MG63 (cell line): ENCODE results near the gene CNBD2. TPM values are rescaled to one million over a fixed set of nuclear protein-coding genes. Genes with fewer than 3 reads are reported as not detected.
"Not testable (repeated sequence)": the region's sequence is repeated elsewhere in the genome, so short reads cannot be mapped to it uniquely, and the experiment has no call there.

ENCODE experiments used
- DNase-seq: peaks from one replicate; pipeline ENCODE4 v3.0.0-alpha.2; 2020
- H3K27me3 ChIP-seq: fragments of 250-450 bp; sonication (Bioruptor Pico); 2 replicates; pipeline ENCODE4 v1.5.1; 2020; ENCODE audit warnings: mild to moderate bottlenecking, moderate library complexity
- H3K36me3 ChIP-seq: fragments of 250-450 bp; sonication (Bioruptor Pico); 2 replicates; pipeline ENCODE4 v1.5.1; 2020; ENCODE audit warnings: mild to moderate bottlenecking, moderate library complexity
- H3K4me3 ChIP-seq: fragments of 250-450 bp; sonication (Bioruptor Pico); 2 replicates; pipeline ENCODE4 v1.5.1; 2020; ENCODE audit warnings: mild to moderate bottlenecking, moderate library complexity
- H3K9me3 ChIP-seq: fragments of 250-450 bp; sonication (Bioruptor Pico); 2 replicates; pipeline ENCODE4 v1.5.1; 2020; ENCODE audit warnings: mild to moderate bottlenecking, moderate library complexity
- total RNA-seq: library from RNA; depleted of rRNA; stranded (reverse); fragments of >200 nt; shearing (Covaris generic); gene quantifications from 2 replicates; pipeline ENCODE4 v1.2.3, GENCODE V29; 2014; ENCODE audit warnings: low replicate concordance

Gene CNBD2
- total RNA-seq, 1 experiment from 2014 or later: 3.4 TPM

- H3K36me3 ChIP-seq: peaks cover 9% of the 10 kb centered on the region
- H3K9me3 ChIP-seq: no peaks in the 10 kb centered on the region
- H3K4me3 ChIP-seq: no peak overlapping the region
- no peaks in the 10 kb centered on the region for H3K27me3 ChIP-seq
- no peak for DNase-seq
Observed at GRCh38 chr20:36040571-36040970, 72.2 kb downstream of the CNBD2 start.

- Histone ChIP-seq H3K27me3 (no peaks in the 10 kb centered on the region), H3K4me3 (no peak overlapping the region), H3K36me3 (peaks cover 32% of the 10 kb centered on the region), H3K9me3 (no peaks in the 10 kb centered on the region)
- DNase-seq: no peak
Observed at GRCh38 chr20:36043441-36043840, 75.1 kb downstream of the CNBD2 start.

GRCh38 chr20:36043892-36044515, 75.6 kb downstream of the CNBD2 start:
- Histone ChIP-seq H3K27me3 (no peaks in the 10 kb centered on the region), H3K36me3 (peaks cover 37% of the 10 kb centered on the region)

GRCh38 chr20:36045373-36045714, 77.0 kb downstream of the CNBD2 start:
- Histone ChIP-seq H3K4me3 (no peak overlapping the region), H3K27me3 (no peaks in the 10 kb centered on the region), H3K36me3 (peaks cover 43% of the 10 kb centered on the region), H3K9me3 (no peaks in the 10 kb centered on the region)
- DNase-seq: no peak

More at GRCh38 chr20:36043892-36044515, 75.6 kb downstream of the CNBD2 start:
- H3K9me3 ChIP-seq: no peaks in the 10 kb centered on the region
- H3K4me3 ChIP-seq: no peak overlapping the region
- no peak for DNase-seq

GRCh38 chr20:36046073-36046798, 77.8 kb downstream of the CNBD2 start:
- DNase-seq, H3K4me3 ChIP-seq, H3K9me3 ChIP-seq, H3K27me3 ChIP-seq: not testable (repeated sequence)
- H3K36me3 ChIP-seq: peaks cover 46% of the 10 kb centered on the region

- Histone ChIP-seq H3K4me3 (peak overlapping the region; percentile 96), H3K36me3 (peaks cover 46% of the 10 kb centered on the region)
- not testable (repeated sequence) for H3K27me3 ChIP-seq, DNase-seq, H3K9me3 ChIP-seq
Observed at GRCh38 chr20:36049408-36049807, 81.0 kb downstream of the CNBD2 start.

- Histone ChIP-seq H3K9me3 (no peaks in the 10 kb centered on the region), H3K36me3 (peaks cover 36% of the 10 kb centered on the region), H3K27me3 (no peaks in the 10 kb centered on the region), H3K4me3 (peak overlapping the region; percentile 96)
- DNase-seq: peak; percentile 93
Observed at GRCh38 chr20:36050436-36051317, 82.3 kb downstream of the CNBD2 start.

- peak overlapping the region; percentile 96 for H3K4me3 ChIP-seq
- no peak for DNase-seq
- peaks cover 28% of the 10 kb centered on the region for H3K36me3 ChIP-seq
- H3K9me3 ChIP-seq: no peaks in the 10 kb centered on the region
- H3K27me3 ChIP-seq: no peaks in the 10 kb centered on the region
Observed at GRCh38 chr20:36051318-36052116, 83.1 kb downstream of the CNBD2 start.

GRCh38 chr20:36052117-36052513, 83.7 kb downstream of the CNBD2 start:
- H3K9me3 ChIP-seq: no peaks in the 10 kb centered on the region
- DNase-seq: no peak
- peaks cover 25% of the 10 kb centered on the region for H3K36me3 ChIP-seq
- H3K4me3 ChIP-seq: no peak overlapping the region
- H3K27me3 ChIP-seq: no peaks in the 10 kb centered on the region

GRCh38 chr20:36053863-36054518, 85.6 kb downstream of the CNBD2 start:
- H3K4me3 ChIP-seq, H3K9me3 ChIP-seq, H3K27me3 ChIP-seq, DNase-seq, H3K36me3 ChIP-seq: not testable (repeated sequence)

GRCh38 chr20:36055145-36055544, 86.8 kb downstream of the CNBD2 start:
- DNase-seq: no peak
- H3K4me3 ChIP-seq: no peak overlapping the region

GRCh38 chr20:36060676-36061075, 92.3 kb downstream of the CNBD2 start:
- H3K9me3 ChIP-seq: no peaks in the 10 kb centered on the region
- no peak overlapping the region for H3K4me3 ChIP-seq
- DNase-seq: no peak
- H3K36me3 ChIP-seq: no peaks in the 10 kb centered on the region
- no peaks in the 10 kb centered on the region for H3K27me3 ChIP-seq

More at GRCh38 chr20:36055145-36055544, 86.8 kb downstream of the CNBD2 start:
- no peaks in the 10 kb centered on the region for H3K27me3 ChIP-seq
- peaks cover 5% of the 10 kb centered on the region for H3K36me3 ChIP-seq
- no peaks in the 10 kb centered on the region for H3K9me3 ChIP-seq

GRCh38 chr20:36061754-36062153, 93.4 kb downstream of the CNBD2 start:
- Histone ChIP-seq H3K9me3 (no peaks in the 10 kb centered on the region), H3K4me3 (no peak overlapping the region), H3K27me3 (no peaks in the 10 kb centered on the region), H3K36me3 (no peaks in the 10 kb centered on the region)
- peak; percentile 76 for DNase-seq

GRCh38 chr20:36062799-36063198, 94.4 kb downstream of the CNBD2 start:
- Histone ChIP-seq H3K36me3 (no peaks in the 10 kb centered on the region), H3K9me3 (no peaks in the 10 kb centered on the region), H3K27me3 (no peaks in the 10 kb centered on the region), H3K4me3 (no peak overlapping the region)
- DNase-seq: no peak

GRCh38 chr20:36063916-36064657, 95.7 kb downstream of the CNBD2 start:
- Histone ChIP-seq H3K4me3 (peak overlapping the region; percentile 45), H3K36me3 (no peaks in the 10 kb centered on the region), H3K27me3 (no peaks in the 10 kb centered on the region), H3K9me3 (no peaks in the 10 kb centered on the region)
- no peak for DNase-seq
